Peyer's patch (tissue), 4 donors: ENCODE measurements around the gene TOP2B.

Source experiments
- POLR2A ChIP-seq, 2 donors: fragments of 450-650 bp; IDR thresholded peaks; one replicate each; pipeline ENCODE4 v1.5.1; 2017; ENCODE audit warnings: antibody characterized with exemption in 2 of 2, mild to moderate bottlenecking in 2 of 2, moderate library complexity in 2 of 2
- TF ChIP-seq, protein P1 (sequence below), 6 experiments: fragments of 450-650 bp in 4 of 6; fragments of 200-600 bp in 2 of 6; sonication (generic) in 1 of 6; IDR thresholded peaks; one replicate each; pipeline ENCODE4 v1.5.1; 2017 to 2019; ENCODE audit warnings: antibody characterized with exemption in 6 of 6, mild to moderate bottlenecking in 3 of 6, moderate library complexity in 1 of 6

- TF ChIP-seq, protein P1, sequence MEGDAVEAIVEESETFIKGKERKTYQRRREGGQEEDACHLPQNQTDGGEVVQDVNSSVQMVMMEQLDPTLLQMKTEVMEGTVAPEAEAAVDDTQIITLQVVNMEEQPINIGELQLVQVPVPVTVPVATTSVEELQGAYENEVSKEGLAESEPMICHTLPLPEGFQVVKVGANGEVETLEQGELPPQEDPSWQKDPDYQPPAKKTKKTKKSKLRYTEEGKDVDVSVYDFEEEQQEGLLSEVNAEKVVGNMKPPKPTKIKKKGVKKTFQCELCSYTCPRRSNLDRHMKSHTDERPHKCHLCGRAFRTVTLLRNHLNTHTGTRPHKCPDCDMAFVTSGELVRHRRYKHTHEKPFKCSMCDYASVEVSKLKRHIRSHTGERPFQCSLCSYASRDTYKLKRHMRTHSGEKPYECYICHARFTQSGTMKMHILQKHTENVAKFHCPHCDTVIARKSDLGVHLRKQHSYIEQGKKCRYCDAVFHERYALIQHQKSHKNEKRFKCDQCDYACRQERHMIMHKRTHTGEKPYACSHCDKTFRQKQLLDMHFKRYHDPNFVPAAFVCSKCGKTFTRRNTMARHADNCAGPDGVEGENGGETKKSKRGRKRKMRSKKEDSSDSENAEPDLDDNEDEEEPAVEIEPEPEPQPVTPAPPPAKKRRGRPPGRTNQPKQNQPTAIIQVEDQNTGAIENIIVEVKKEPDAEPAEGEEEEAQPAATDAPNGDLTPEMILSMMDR (IDR thresholded peaks at IDR 0.05) = no peak
- TF ChIP-seq POLR2A (IDR thresholded peaks at IDR 0.05) = no peak
These were observed 75.5 kb downstream of the TOP2B start for GRCh38 chr3:25589104-25589782.
